ENCODE measurements around the gene LRRN4CL. TPM values are rescaled to one million over a fixed set of nuclear protein-coding genes. Genes with fewer than 3 reads are reported as not detected.
"Not testable (repeated sequence)": the region's sequence is repeated elsewhere in the genome, so short reads cannot be mapped to it uniquely, and the experiment has no call there.

Gene LRRN4CL
- total RNA-seq, 1 donor: 13.8 TPM

- Histone ChIP-seq H3K27me3 (ENCODE audit: insufficient read depth, low read length) (no peaks in the 10 kb centered on the region), H2AFZ (ENCODE audit: low read length) (no peak overlapping the region), H3K79me2 (ENCODE audit: insufficient read depth, low read length) (peaks cover 51% of the 10 kb centered on the region), H4K20me1 (ENCODE audit: insufficient read depth, low read length) (no peaks in the 10 kb centered on the region), H3K4me1 (ENCODE audit: insufficient read depth, low read length) (peaks cover 34% of the 10 kb centered on the region), H3K36me3 (ENCODE audit: insufficient read depth, low read length) (peaks cover 38% of the 10 kb centered on the region), H3K4me3 (ENCODE audit: insufficient read depth, low read length) (no peak overlapping the region), H3K9me3 (ENCODE audit: low read depth, low read length) (no peaks in the 10 kb centered on the region), H3K27ac (ENCODE audit: low read depth, low read length) (no peak overlapping the region), H3K4me2 (ENCODE audit: insufficient read depth, low read length) (no peak overlapping the region)
- TF ChIP-seq CTCF (IDR thresholded peaks at IDR 0.05; ENCODE audit: extremely low read depth, low read depth, low read length): no peak
- DNase-seq (ENCODE audit: insufficient read length, low spot score, missing footprints): no peak
Measured at GRCh38 chr11:62676698-62677097, 12.6 kb downstream of the LRRN4CL start.

GRCh38 chr11:62675415-62675814 lies 13.9 kb downstream of the LRRN4CL start:
- H4K20me1 ChIP-seq (ENCODE audit: insufficient read depth, low read length); H3K9me3 ChIP-seq (ENCODE audit: low read depth, low read length); H3K4me3 ChIP-seq (ENCODE audit: insufficient read depth, low read length); H3K27ac ChIP-seq (ENCODE audit: low read depth, low read length); H3K27me3 ChIP-seq (ENCODE audit: insufficient read depth, low read length); DNase-seq (ENCODE audit: insufficient read length, low spot score, missing footprints); H2AFZ ChIP-seq (ENCODE audit: low read length); H3K4me2 ChIP-seq (ENCODE audit: insufficient read depth, low read length): not testable (repeated sequence)
- Histone ChIP-seq H3K4me1 (ENCODE audit: insufficient read depth, low read length) (peaks cover 33% of the 10 kb centered on the region), H3K36me3 (ENCODE audit: insufficient read depth, low read length) (peaks cover 38% of the 10 kb centered on the region), H3K79me2 (ENCODE audit: insufficient read depth, low read length) (peaks cover 58% of the 10 kb centered on the region)

GRCh38 chr11:62673196-62673525 lies 16.2 kb downstream of the LRRN4CL start:
- Histone ChIP-seq H2AFZ (ENCODE audit: low read length) (no peak overlapping the region), H4K20me1 (ENCODE audit: insufficient read depth, low read length) (peaks cover 4% of the 10 kb centered on the region), H3K27ac (ENCODE audit: low read depth, low read length) (peak overlapping the region; percentile 87), H3K27me3 (ENCODE audit: insufficient read depth, low read length) (no peaks in the 10 kb centered on the region), H3K79me2 (ENCODE audit: insufficient read depth, low read length) (peaks cover 56% of the 10 kb centered on the region), H3K4me3 (ENCODE audit: insufficient read depth, low read length) (peak overlapping the region; percentile 91), H3K36me3 (ENCODE audit: insufficient read depth, low read length) (peaks cover 43% of the 10 kb centered on the region), H3K9me3 (ENCODE audit: low read depth, low read length) (no peaks in the 10 kb centered on the region), H3K4me2 (ENCODE audit: insufficient read depth, low read length) (peak overlapping the region; percentile 94), H3K4me1 (ENCODE audit: insufficient read depth, low read length) (peaks cover 31% of the 10 kb centered on the region)
- TF ChIP-seq CTCF (IDR thresholded peaks at IDR 0.05; ENCODE audit: extremely low read depth, low read depth, low read length): no peak
- DNase-seq (ENCODE audit: insufficient read length, low spot score, missing footprints): peak; percentile 63

- peaks cover 39% of the 10 kb centered on the region for H3K36me3 ChIP-seq (ENCODE audit: insufficient read depth, low read length)
- TF ChIP-seq CTCF (IDR thresholded peaks at IDR 0.05; ENCODE audit: extremely low read depth, low read depth, low read length): no peak
Measured at GRCh38 chr11:62671608-62672389, 17.5 kb downstream of the LRRN4CL start, which contains the start of the genes LBHD1 and UQCC3. Gene LBHD1 (minus strand): TSS chr11:62672267. CDS start chr11:62670031, 2,236 bp downstream. Gene UQCC3 (plus strand): TSS chr11:62671673. CDS start chr11:62671746, 73 bp downstream.

More at GRCh38 chr11:62671608-62672389, 17.5 kb downstream of the LRRN4CL start, which contains the start of the genes LBHD1 and UQCC3:
- Histone ChIP-seq H3K4me2 (ENCODE audit: insufficient read depth, low read length) (peak within 1 kb of the TSS; percentile 94), H3K27me3 (ENCODE audit: insufficient read depth, low read length) (no peaks in the 10 kb centered on the region), H2AFZ (ENCODE audit: low read length) (peak within 1 kb of the TSS; percentile 98), H4K20me1 (ENCODE audit: insufficient read depth, low read length) (peaks cover 4% of the 10 kb centered on the region), H3K4me1 (ENCODE audit: insufficient read depth, low read length) (peaks cover 29% of the 10 kb centered on the region), H3K9me3 (ENCODE audit: low read depth, low read length) (no peaks in the 10 kb centered on the region), H3K4me3 (ENCODE audit: insufficient read depth, low read length) (peak within 1 kb of the TSS; percentile 91), H3K27ac (ENCODE audit: low read depth, low read length) (peak within 1 kb of the TSS; percentile 87), H3K79me2 (ENCODE audit: insufficient read depth, low read length) (peaks cover 53% of the 10 kb centered on the region)
- DNase-seq (ENCODE audit: insufficient read length, low spot score, missing footprints): peak; percentile 96

Data from osteoblast (primary cell).